Astrocyte of the cerebellum (primary cell): ENCODE measurements around the gene CHMP1A.
"Not testable (repeated sequence)": the region's sequence is repeated elsewhere in the genome, so short reads cannot be mapped to it uniquely, and the experiment has no call there.

Experiments
- DNase-seq: peaks from one replicate; pipeline ENCODE4 v3.0.0-alpha.2; 2011; ENCODE audit warnings: low read depth
- H3K4me3 ChIP-seq: 2 replicates; pipeline ENCODE4 v1.5.1; 2011; ENCODE audit warnings: mild to moderate bottlenecking, low read depth, low read length, moderate library complexity
- in situ Hi-C: cut with HindIII; loops from 2 replicates; pipeline ENCODE4 v1.10.0; 2017; ENCODE audit warnings: low sequenced_read_pairs
- TF ChIP-seq, protein P1 (sequence below): IDR thresholded peaks from 2 replicates; pipeline ENCODE4 v1.5.1; 2012; ENCODE audit warnings: low read length, low read depth, moderate library complexity, mild to moderate bottlenecking; ENCODE audit errors: missing control alignments

CHMP1A gene

DNA sequence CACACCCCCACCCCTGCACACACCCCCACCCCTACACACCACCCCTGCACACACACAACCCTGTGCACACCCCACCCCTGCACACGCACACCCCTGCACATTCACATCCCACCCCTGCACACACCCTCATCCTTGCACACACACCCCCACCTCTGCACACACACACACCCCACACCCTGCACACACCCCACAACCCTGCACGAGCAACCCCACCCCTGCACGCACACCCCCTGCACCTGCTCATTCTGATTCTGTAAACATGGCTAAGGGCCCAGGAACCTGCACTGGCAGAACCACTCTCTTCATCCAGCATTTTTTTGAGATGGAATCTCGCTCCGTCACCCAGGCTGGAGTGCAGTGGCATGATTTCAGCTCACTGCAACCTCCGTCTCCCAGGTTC lies 18.1 kb downstream of the CHMP1A start:
- TF ChIP-seq, protein P1, sequence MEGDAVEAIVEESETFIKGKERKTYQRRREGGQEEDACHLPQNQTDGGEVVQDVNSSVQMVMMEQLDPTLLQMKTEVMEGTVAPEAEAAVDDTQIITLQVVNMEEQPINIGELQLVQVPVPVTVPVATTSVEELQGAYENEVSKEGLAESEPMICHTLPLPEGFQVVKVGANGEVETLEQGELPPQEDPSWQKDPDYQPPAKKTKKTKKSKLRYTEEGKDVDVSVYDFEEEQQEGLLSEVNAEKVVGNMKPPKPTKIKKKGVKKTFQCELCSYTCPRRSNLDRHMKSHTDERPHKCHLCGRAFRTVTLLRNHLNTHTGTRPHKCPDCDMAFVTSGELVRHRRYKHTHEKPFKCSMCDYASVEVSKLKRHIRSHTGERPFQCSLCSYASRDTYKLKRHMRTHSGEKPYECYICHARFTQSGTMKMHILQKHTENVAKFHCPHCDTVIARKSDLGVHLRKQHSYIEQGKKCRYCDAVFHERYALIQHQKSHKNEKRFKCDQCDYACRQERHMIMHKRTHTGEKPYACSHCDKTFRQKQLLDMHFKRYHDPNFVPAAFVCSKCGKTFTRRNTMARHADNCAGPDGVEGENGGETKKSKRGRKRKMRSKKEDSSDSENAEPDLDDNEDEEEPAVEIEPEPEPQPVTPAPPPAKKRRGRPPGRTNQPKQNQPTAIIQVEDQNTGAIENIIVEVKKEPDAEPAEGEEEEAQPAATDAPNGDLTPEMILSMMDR, result no peak
- no peak overlapping the region for H3K4me3 ChIP-seq
- in situ Hi-C loops, result no loop called here
- no peak for DNase-seq

GRCh38 chr16:89638455-89638854 lies 19.1 kb downstream of the CHMP1A start:
- TF ChIP-seq, protein P1, result no peak
- no peak overlapping the region for H3K4me3 ChIP-seq
- DNase-seq, result no peak
- in situ Hi-C loops, result no loop called here

DNA sequence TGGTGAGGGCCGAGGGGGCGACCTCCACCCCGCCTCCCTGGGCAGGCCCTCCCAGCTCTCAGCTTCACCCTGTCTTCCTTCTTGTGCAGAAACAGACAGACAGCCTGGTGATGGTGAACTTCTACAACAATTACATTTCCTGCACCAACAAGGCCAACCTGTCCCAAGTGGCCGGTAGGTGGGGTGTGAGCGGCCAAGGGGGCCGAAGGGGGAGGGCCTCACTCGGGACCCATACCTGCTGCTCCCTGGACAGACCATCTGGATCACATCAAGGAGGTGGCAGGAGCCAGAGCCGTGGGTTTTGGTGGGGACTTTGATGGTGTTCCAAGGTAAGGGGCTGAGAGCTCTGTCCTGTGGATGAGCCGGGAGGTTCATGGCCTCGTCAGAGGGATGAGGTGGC lies 20.1 kb downstream of the CHMP1A start:
- no peak for DNase-seq
- H3K4me3 ChIP-seq, result no peak overlapping the region
- in situ Hi-C loops, result no loop called here
- TF ChIP-seq, protein P1, result no peak

DNA sequence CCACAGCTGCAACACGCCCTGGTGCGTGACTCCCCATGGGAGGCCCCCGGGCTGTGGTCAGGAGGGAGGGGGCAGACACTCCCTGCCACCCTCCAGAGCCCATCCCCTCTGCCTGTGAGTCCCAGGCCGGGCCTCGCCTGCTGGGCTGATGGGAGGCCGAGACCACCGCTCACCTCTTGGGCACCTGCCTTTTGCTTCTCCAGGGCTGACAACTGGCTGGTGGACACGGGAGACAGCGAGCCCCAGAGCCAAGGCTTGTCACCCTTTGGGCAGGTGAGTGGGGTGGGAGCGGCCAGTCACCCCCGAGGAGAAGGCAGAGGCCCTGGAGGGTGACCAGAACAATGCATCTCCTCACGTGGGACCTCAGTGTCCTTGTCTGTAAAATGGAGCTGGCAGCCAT lies 20.8 kb downstream of the CHMP1A start:
- H3K4me3 ChIP-seq, result no peak overlapping the region
- no peak for DNase-seq
- TF ChIP-seq, protein P1, result no peak
- in situ Hi-C loops, result no loop called here

GRCh38 chr16:89634463-89635385 lies 22.8 kb downstream of the CHMP1A start:
- in situ Hi-C loops, H3K4me3 ChIP-seq, DNase-seq: not testable (repeated sequence)

GRCh38 chr16:89633064-89633631 lies 24.4 kb downstream of the CHMP1A start:
- in situ Hi-C loops, result no loop called here
- H3K4me3 ChIP-seq, result no peak overlapping the region
- DNase-seq, result no peak
- TF ChIP-seq, protein P1, result no peak
